ENCODE measurements around the gene MR1. TPM values are rescaled to one million over a fixed set of nuclear protein-coding genes. Genes with fewer than 3 reads are reported as not detected.
A peak's percentile ranks its signal among the peaks of the same experiment; 100 is the strongest.

MR1 gene
- total RNA-seq, 1 donor from 2014 or later: 1.2 TPM

DNA sequence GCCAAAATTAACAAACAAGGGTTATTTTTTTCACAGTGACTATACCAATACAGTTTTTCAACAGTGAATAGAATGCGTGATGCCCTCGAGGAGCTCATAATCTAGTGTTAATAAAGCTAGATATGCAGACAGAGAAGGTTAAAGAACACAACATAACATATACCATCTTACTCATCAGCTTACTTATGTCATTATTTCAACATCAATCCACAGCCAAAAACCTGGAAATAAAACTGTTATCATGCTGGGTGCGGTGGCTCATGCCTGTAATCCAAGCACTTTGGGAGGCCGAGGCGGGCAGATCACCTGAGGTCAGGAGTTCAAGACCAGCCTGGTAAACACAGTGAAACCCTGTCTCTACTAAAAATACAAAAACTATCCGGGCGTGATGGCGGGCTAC is 17.2 kb upstream of the MR1 start:
- Histone ChIP-seq H3K9ac (ENCODE audit: low read length) (no peak overlapping the region), H3K27ac (ENCODE audit: low read depth, low read length) (no peak overlapping the region), H3K36me3 (ENCODE audit: insufficient read depth, low read length) (no peaks in the 10 kb centered on the region), H3K27me3 (ENCODE audit: insufficient read depth, low read length) (no peaks in the 10 kb centered on the region), H3K4me1 (ENCODE audit: insufficient read depth, low read length) (peaks cover 7% of the 10 kb centered on the region), H3K9me3 (ENCODE audit: insufficient read depth, low read depth, low read length) (no peaks in the 10 kb centered on the region), H3K4me2 (ENCODE audit: low read length) (no peak overlapping the region), H3K4me3 (ENCODE audit: insufficient read depth, low read depth, low read length) (no peak overlapping the region), H2AFZ (ENCODE audit: low read depth, low read length) (no peak overlapping the region), H4K20me1 (ENCODE audit: insufficient read depth, low read length) (peaks cover 93% of the 10 kb centered on the region), H3K79me2 (ENCODE audit: insufficient read depth, low read length) (peaks cover 94% of the 10 kb centered on the region)
- H3K27ac Mint-ChIP-seq (ENCODE audit: unreplicated experiment): no peak overlapping the region
- TF ChIP-seq EZH2 (IDR thresholded peaks at IDR 0.05; ENCODE audit: insufficient read depth, low read length) (no peak), CTCF (IDR thresholded peaks at IDR 0.05; ENCODE audit: insufficient read depth, low read depth, low read length) (no peak)
- no peaks in the 10 kb centered on the region for H3K27me3 Mint-ChIP-seq (ENCODE audit: low read depth, unreplicated experiment)
- DNase-seq (ENCODE audit: low read depth) (no peak), FAIRE-seq (no peak)
- peaks cover 17% of the 10 kb centered on the region for H3K4me1 Mint-ChIP-seq (ENCODE audit: low read depth, unreplicated experiment)
- no peak overlapping the region for H3K4me3 Mint-ChIP-seq (ENCODE audit: unreplicated experiment)
- no peaks in the 10 kb centered on the region for H3K9me3 Mint-ChIP-seq (ENCODE audit: unreplicated experiment)
- no peaks in the 10 kb centered on the region for H3K36me3 Mint-ChIP-seq (ENCODE audit: low read depth, unreplicated experiment)

DNA sequence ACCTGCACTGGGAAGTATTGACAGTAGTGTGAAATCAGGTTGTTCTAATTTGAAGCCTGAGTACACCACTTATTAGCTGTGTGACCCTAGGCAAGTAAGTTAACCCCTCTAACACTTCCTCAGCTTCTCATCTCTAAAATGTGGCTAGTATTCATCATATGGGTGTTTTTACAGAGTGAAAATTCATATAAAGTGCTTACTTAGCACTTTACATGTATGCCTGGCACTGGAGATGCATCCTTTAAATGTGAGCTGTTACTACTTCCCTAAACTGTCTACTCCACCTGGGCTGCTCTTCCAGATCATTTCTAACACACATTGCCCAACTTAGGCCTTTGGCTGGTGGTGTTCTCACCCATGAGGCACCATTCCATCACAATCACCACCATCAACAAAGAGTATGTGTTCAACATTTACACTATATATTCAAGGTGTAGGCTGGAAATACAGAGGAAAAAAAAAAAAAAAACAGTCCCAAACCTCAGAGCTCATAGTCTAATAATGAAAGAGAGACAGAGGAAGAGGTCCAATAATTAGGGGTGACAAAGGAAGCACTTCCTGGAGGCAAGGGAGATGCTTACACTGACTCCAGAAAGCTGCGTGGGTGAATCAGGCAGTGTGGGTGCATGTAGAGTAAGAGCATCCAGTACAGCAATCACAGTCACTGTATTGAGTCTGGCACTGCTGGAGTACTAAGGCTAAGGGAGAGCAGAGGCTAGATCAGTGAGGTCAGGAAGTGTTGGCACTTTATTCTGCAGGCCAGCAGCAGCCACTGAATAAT is 14.7 kb upstream of the MR1 start:
- H3K9me3 ChIP-seq (ENCODE audit: insufficient read depth, low read depth, low read length): no peaks in the 10 kb centered on the region
- peaks cover 5% of the 10 kb centered on the region for H3K4me1 Mint-ChIP-seq (ENCODE audit: low read depth, unreplicated experiment)
- FAIRE-seq: no peak
- no peak overlapping the region for H3K9ac ChIP-seq (ENCODE audit: low read length)
- H3K36me3 Mint-ChIP-seq (ENCODE audit: low read depth, unreplicated experiment): no peaks in the 10 kb centered on the region
- no peaks in the 10 kb centered on the region for H3K36me3 ChIP-seq (ENCODE audit: insufficient read depth, low read length)
- no peak overlapping the region for H3K27ac Mint-ChIP-seq (ENCODE audit: unreplicated experiment)
- peaks cover 4% of the 10 kb centered on the region for H3K27me3 ChIP-seq (ENCODE audit: insufficient read depth, low read length)
- H3K79me2 ChIP-seq (ENCODE audit: insufficient read depth, low read length): peaks cover 75% of the 10 kb centered on the region
- H2AFZ ChIP-seq (ENCODE audit: low read depth, low read length): no peak overlapping the region
- no peak overlapping the region for H3K4me3 ChIP-seq (ENCODE audit: insufficient read depth, low read depth, low read length)
- H3K9me3 Mint-ChIP-seq (ENCODE audit: unreplicated experiment): no peaks in the 10 kb centered on the region
- H3K27me3 Mint-ChIP-seq (ENCODE audit: low read depth, unreplicated experiment): no peaks in the 10 kb centered on the region
- peaks cover 71% of the 10 kb centered on the region for H4K20me1 ChIP-seq (ENCODE audit: insufficient read depth, low read length)
- H3K4me3 Mint-ChIP-seq (ENCODE audit: unreplicated experiment): no peak overlapping the region
- TF ChIP-seq CTCF (IDR thresholded peaks at IDR 0.05; ENCODE audit: insufficient read depth, low read depth, low read length): no peak
- TF ChIP-seq EZH2 (IDR thresholded peaks at IDR 0.05; ENCODE audit: insufficient read depth, low read length): no peak
- H3K27ac ChIP-seq (ENCODE audit: low read depth, low read length): no peak overlapping the region
- H3K4me2 ChIP-seq (ENCODE audit: low read length): no peak overlapping the region
- peaks cover 6% of the 10 kb centered on the region for H3K4me1 ChIP-seq (ENCODE audit: insufficient read depth, low read length)
- no peak for DNase-seq (ENCODE audit: low read depth)

DNA sequence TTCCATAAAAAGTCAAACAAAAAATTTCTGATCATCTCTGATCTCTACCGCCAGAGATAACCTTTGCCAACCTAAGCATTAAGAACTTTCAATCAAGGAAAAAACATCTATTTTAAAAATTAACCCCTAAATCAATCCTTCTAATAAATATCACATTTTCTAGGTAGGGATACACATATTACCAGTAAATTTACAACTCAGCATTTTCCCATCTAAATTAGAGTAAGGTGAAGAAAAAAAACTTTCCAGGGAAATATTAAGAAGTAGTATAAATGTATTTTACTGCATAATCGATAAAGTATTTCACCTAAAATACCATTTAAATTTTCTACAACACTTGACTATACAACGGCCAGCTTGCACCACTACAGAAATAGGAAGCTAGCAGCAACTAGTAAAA is 12.6 kb upstream of the MR1 start:
- Histone ChIP-seq H3K27me3 (ENCODE audit: insufficient read depth, low read length) (peaks cover 4% of the 10 kb centered on the region), H2AFZ (ENCODE audit: low read depth, low read length) (no peak overlapping the region), H3K36me3 (ENCODE audit: insufficient read depth, low read length) (no peaks in the 10 kb centered on the region), H3K4me2 (ENCODE audit: low read length) (peak overlapping the region; percentile 89), H3K9me3 (ENCODE audit: insufficient read depth, low read depth, low read length) (no peaks in the 10 kb centered on the region), H3K4me3 (ENCODE audit: insufficient read depth, low read depth, low read length) (peak overlapping the region; percentile 76), H3K4me1 (ENCODE audit: insufficient read depth, low read length) (peaks cover 6% of the 10 kb centered on the region), H3K27ac (ENCODE audit: low read depth, low read length) (peak overlapping the region; percentile 78), H4K20me1 (ENCODE audit: insufficient read depth, low read length) (peaks cover 51% of the 10 kb centered on the region), H3K79me2 (ENCODE audit: insufficient read depth, low read length) (peaks cover 55% of the 10 kb centered on the region), H3K9ac (ENCODE audit: low read length) (peak overlapping the region; percentile 92)
- no peaks in the 10 kb centered on the region for H3K36me3 Mint-ChIP-seq (ENCODE audit: low read depth, unreplicated experiment)
- no peaks in the 10 kb centered on the region for H3K27me3 Mint-ChIP-seq (ENCODE audit: low read depth, unreplicated experiment)
- no peak for DNase-seq (ENCODE audit: low read depth)
- TF ChIP-seq CTCF (IDR thresholded peaks at IDR 0.05; ENCODE audit: insufficient read depth, low read depth, low read length): no peak
- TF ChIP-seq EZH2 (IDR thresholded peaks at IDR 0.05; ENCODE audit: insufficient read depth, low read length): no peak
- H3K4me3 Mint-ChIP-seq (ENCODE audit: unreplicated experiment): peak overlapping the region; percentile 97
- FAIRE-seq: no peak
- peaks cover 5% of the 10 kb centered on the region for H3K4me1 Mint-ChIP-seq (ENCODE audit: low read depth, unreplicated experiment)
- no peak overlapping the region for H3K27ac Mint-ChIP-seq (ENCODE audit: unreplicated experiment)
- no peaks in the 10 kb centered on the region for H3K9me3 Mint-ChIP-seq (ENCODE audit: unreplicated experiment)
